Uterus (tissue), 2 donors: ENCODE results near the gene DDX49.

Experiments used
- CTCF ChIP-seq, 4 experiments: fragments of 200-600 bp in 2 of 4; fragments of 450-650 bp in 2 of 4; sonication (generic) in 2 of 4; IDR thresholded peaks; one replicate each; pipeline ENCODE4 v1.5.1; 2016 to 2019; ENCODE audit warnings: antibody characterized with exemption in 4 of 4, mild to moderate bottlenecking in 2 of 4, moderate library complexity in 1 of 4
- POLR2A ChIP-seq, 2 donors: fragments of 450-650 bp; IDR thresholded peaks; one replicate each; pipeline ENCODE4 v1.6.1; 2016; ENCODE audit warnings: antibody characterized with exemption in 2 of 2, mild to moderate bottlenecking in 1 of 2, moderate library complexity in 1 of 2

- TF ChIP-seq CTCF (IDR thresholded peaks at IDR 0.05) (no peak), POLR2A (IDR thresholded peaks at IDR 0.05) (no peak)
Measured at GRCh38 chr19:18879579-18880373, 39.7 kb upstream of the DDX49 start.
